GM19372 (cell line): ENCODE data around the gene LANCL1.
A peak's percentile ranks its signal among the peaks of the same experiment; 100 is the strongest.

Experiments
- ATAC-seq: cut with Tn5 transposase; IDR thresholded peaks from one replicate; pipeline ENCODE4 v1.9.1; 2021; ENCODE audit warnings: mild to moderate bottlenecking, low read depth, moderate library complexity; ENCODE audit not compliant: unreplicated experiment

The LANCL1 gene, protein sequence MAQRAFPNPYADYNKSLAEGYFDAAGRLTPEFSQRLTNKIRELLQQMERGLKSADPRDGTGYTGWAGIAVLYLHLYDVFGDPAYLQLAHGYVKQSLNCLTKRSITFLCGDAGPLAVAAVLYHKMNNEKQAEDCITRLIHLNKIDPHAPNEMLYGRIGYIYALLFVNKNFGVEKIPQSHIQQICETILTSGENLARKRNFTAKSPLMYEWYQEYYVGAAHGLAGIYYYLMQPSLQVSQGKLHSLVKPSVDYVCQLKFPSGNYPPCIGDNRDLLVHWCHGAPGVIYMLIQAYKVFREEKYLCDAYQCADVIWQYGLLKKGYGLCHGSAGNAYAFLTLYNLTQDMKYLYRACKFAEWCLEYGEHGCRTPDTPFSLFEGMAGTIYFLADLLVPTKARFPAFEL

DNA sequence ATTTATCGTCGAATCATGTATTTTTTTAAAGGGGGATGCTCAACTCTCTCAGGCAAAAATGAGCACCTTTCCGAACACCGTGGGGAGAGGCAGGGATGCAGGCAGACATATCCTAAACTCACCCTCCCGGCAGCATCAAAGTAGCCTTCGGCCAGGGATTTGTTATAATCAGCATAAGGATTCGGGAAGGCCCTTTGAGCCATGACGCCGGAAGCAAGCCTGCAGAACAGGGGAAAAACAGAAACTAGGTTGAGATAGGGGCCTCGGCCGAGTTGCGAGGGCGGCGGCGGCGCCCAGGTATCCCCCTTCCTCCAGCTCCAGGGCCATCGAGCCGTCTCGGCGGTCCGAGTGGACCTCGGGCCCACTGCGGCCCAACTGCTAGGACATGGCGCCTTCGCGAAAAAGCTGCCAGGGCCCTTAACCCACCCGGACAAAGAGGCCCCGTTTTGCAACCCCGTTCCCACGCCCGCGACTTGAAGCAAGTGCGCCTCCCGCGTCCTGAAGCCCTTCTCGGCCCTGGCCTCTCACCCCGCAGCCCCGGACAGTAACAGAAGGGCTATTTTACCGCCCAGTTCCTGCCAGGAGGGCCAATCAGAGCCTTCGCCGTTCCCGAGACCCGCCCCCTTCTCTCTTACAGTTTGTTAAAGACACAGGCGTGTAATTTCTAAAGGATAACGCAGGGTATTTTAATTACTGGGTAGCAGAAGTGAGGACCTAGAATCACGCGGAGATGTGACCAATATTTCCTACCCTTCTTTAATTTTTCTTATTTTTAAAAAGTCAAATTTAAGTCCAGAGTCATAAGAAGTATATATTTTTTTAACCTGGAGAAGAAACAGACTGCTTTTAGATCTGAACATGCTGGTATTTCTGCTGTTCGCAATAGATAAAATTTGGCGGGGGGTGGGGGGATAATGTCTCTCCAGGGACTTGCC is at the start of gene LANCL1:
Gene LANCL1 (minus strand): TSS at position 566 of the 935 bp plus-strand sequence. CDS start 363 bp downstream, at position 203.
- ATAC-seq = peak; percentile 100

DNA sequence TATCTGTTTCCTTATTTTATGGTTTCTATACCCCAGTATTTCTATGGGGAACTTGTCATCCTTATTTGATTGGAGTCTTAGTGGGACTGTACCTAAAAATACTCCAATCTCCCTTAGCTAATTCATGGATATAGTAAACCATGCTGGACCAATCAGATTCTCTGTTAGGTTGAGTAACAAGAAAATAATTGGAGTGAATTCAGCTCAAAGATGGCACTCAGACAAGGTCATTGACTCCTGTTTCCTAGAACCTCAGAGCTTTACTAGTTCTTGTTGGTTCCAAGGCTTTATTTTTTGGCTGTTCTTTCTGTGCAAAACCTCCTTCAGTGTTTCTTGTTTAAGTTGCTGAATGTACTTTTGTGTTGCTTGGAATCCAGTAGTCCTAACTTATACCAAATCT is 48.0 kb upstream of the LANCL1 start:
- ATAC-seq = no peak

DNA sequence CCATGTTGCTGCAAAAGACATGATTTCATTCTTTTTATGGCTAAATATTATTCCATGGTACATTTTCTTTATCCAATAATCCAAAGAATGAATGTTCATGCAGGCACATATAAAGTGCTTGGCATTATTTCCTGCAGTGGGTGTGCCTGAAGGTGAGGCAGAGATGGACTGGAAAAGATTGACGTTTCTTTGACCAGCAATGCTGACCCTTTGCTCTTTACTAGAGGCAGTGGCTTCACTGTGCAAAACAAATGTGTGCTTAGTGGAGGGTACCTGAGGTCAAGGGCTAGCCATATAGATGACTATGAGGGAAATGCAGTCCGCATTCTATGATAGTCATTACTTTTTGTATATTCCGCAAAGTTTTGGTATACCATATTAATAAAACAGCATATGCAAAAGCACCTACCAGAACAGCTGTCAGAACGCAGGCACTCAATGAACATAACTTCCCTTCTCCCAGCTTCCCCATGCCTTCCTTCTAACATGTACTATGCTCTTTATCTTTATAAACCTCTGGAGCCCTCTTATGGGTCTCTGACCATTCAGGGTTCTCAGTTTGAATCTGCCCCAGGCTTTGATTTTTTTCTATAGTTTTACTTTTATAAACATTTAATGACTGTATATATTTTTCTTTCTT is 47.2 kb upstream of the LANCL1 start:
- ATAC-seq = no peak

GRCh38 chr2:210522399-210522798 is 45.8 kb upstream of the LANCL1 start:
- no peak for ATAC-seq

- ATAC-seq = no peak
Observed at GRCh38 chr2:210519594-210519993, 43.0 kb upstream of the LANCL1 start.

DNA sequence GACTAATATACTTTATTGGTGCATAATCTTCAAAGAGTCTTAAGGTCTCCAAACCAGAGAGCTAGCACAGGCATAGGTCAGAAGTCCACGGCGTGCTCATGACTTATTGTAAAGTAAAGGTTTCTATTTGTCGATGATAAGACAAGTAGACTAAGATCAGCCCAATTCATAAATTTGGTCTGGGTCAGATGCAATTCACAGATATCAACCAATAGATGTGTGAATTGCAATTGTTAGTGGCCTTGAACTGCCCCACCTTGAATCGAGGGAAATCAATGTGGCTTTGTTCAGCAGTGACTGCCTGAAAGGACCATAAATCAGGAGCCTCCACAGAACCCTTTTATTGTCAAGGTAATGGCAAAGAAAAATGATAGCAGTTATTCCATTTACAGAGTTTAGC is 40.7 kb upstream of the LANCL1 start:
- no peak for ATAC-seq

DNA sequence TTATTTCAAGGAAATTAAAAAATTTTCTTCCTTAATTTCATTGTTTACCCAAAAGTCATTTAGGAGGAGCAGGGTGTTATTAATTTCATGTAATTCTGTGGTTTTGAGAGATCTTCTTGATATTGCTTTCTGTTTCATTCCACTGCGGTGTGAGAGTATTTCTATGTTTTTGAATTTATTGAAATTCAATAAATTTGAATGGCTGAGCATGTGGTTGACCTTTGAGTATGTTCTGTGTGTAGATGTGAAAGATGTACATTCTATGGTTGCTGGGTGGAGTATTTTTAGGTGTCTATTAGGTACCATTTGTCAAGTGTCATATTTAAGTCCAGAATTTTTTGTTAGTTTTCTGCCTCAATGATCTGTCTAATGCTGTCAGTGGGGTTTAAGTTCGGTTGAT is 39.4 kb upstream of the LANCL1 start:
- no peak for ATAC-seq

DNA sequence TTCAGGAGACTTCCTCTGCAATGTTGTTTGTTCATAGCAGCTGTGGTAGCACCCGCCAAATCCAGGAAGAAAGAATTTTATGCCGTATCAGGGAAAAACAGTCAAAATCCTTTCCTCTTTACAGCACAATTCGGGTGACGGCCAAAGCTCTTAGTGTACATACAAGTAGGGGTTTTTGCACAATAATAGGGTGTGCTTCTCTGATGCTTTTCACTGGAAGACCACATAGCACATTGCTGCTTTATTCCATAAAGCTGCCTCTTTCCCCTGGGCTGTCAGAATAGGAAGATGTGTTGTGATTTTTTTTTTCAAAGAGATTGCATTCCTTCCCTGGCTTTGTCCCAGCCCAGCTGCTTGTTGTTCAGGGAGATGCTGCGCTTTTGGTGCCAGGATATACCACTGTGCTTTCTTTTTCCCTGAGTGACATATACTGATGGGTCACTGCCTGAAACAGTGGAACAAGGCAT is 27.2 kb upstream of the LANCL1 start:
- no peak for ATAC-seq

DNA sequence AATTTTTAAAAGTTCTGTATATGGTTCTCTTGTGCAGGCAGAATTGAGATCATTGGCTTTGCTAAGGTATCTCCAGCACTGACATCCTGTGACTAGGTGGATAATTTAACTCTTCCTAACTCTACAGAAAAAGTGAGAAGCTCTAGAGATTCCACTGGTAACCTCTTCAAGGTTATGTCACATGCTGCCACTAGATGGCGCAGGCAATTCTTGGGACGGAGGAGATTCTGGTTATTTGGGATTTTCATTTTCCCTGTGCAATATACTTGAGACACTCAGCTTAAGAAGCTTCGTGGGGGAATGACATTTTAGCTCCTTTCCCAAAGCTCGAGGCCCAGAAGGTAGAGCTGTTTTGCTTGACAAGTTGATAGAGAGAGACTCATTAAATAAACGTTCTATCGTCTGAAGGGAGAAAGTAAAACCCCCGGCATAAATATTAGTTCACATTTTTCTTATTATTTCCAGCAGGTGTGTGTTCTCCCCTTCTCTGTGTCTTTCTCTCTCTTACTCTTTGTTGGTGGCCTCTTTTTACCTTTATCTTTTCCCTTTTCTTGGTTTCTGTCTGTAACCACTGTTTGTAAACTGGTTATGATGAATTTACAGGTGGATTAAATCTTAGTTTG is 26.6 kb upstream of the LANCL1 start:
- peak; percentile 92 for ATAC-seq

- peak; percentile 61 for ATAC-seq
Observed at GRCh38 chr2:210496512-210496911, 20.0 kb upstream of the LANCL1 start.

GRCh38 chr2:210493528-210493927 is 17.0 kb upstream of the LANCL1 start:
- ATAC-seq = no peak

DNA sequence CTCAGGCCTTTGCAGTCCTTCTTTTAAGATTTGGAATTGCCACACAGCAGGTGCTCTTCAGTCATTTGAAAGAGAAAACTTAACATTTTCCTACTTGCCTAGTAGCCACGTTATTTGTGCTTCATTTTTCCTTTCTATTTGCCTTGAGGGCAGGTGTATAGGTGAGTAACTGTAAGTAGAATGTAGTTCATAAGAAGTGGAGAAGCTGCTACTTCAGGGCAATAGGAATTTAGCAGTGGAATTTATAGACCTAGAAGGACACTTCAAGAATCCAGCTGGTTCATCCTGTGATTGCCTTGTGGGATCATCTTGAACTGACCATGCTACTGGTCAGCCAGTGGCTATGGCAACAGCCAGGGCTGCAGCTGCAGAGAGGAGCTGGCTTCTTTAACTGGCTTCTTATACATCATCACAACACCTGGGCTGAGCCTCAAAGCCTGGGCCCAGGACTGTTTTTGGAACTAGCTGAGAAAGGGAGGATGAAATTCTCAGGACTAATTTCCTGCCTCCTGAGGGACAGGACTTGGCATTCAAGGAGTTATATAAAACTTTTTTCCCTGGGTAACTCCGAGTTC is 5.1 kb upstream of the LANCL1 start:
- no peak for ATAC-seq

GRCh38 chr2:210480764-210481163 is 4.2 kb upstream of the LANCL1 start:
- no peak for ATAC-seq

- no peak for ATAC-seq
Observed at GRCh38 chr2:210480079-210480478, 3.5 kb upstream of the LANCL1 start.

DNA sequence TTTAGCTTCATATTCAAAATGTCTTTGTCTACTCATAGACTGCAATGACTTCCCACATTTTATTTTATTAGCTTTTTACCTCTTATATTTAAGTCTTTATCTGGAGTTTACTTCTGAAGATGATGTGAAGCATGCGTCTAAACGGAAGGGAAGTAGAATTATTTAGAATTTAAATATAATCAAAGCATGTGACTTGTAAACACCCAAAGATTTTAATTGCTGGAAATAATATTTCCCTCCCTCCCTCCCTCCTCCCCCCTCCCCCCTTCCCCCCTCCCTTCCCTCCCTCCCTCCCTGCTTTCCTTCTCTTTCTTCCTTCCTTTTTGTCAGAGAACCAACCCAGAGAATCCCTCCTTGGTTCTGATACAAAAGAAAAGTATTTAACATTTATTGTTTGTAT is 2.1 kb upstream of the LANCL1 start:
- no peak for ATAC-seq

- ATAC-seq = no peak
Observed at GRCh38 chr2:210477496-210477895, 937 bp upstream of the LANCL1 start.

DNA sequence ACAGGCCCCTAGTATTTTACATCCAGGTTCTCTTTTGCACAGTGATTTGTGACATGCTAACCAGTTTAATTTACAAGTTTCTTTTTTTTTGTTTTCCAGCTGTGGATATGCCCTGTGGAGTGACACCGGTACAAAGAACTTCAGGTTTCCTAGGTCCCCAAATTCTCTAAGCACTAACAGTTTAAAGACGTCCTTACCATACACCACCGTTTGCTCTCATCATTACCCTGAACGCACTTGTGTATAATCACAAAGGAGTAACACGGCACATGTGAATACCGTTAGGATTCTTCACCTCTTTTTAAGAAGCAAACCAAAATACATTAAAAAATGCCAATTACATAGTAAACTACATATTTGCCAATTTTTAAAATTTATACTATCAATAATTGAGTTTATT is 853 bp downstream of the LANCL1 start:
- no peak for ATAC-seq

DNA sequence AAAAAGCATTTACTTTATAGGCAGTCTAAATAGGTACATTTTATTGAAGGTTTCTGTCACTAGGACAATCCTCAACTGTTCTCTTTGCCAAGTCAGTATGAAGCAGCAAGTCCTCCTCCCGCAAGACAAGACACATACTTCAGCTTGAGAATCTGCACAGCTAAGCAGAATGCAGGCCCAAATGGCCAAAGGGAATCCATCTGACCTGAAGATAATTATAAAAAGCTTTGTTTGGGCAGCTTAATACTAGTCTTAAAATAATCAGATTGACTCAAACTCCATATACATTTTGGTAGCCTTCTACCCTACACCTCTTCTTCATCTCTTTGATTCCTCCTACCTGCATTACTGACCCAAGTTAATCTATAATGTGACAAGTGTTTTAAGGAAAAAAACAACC is 1.8 kb downstream of the LANCL1 start:
- ATAC-seq = no peak

- peak; percentile 39 for ATAC-seq
Observed at GRCh38 chr2:210461401-210461800, 15.2 kb downstream of the LANCL1 start.
